Parathyroid adenoma (tissue), 2 donors: Measurements from ENCODE around the gene PDCD2.

Experiments
- H2AFZ ChIP-seq: fragments of 300-600 bp; sonication (generic); one replicate; pipeline ENCODE4 v1.7.0; 2017; ENCODE audit warnings: antibody characterized with exemption, mild to moderate bottlenecking
- H3K27ac ChIP-seq: fragments of 300-600 bp; sonication (generic); one replicate; pipeline ENCODE4 v1.7.0; 2017
- H3K27me3 ChIP-seq: fragments of 300-600 bp; sonication (generic); one replicate; pipeline ENCODE4 v1.7.0; 2017; ENCODE audit warnings: low read length; ENCODE audit not compliant: control insufficient read depth, insufficient read depth
- H3K36me3 ChIP-seq: fragments of 300-600 bp; sonication (generic); one replicate; pipeline ENCODE4 v1.7.0; 2017; ENCODE audit warnings: low read length; ENCODE audit not compliant: control insufficient read depth, insufficient read depth
- H3K4me1 ChIP-seq: fragments of 300-600 bp; sonication (generic); one replicate; pipeline ENCODE4 v1.7.0; 2017; ENCODE audit warnings: control low read depth
- H3K4me2 ChIP-seq: fragments of 300-600 bp; sonication (generic); one replicate; pipeline ENCODE4 v1.7.0; 2017; ENCODE audit warnings: low read length
- H3K4me3 ChIP-seq: fragments of 300-600 bp; sonication (generic); one replicate; pipeline ENCODE4 v1.7.0; 2017; ENCODE audit warnings: low read depth, low read length
- H3K79me2 ChIP-seq: fragments of 300-600 bp; sonication (generic); one replicate; pipeline ENCODE4 v1.7.0; 2017; ENCODE audit warnings: control low read depth
- H3K9ac ChIP-seq: fragments of 300-600 bp; sonication (generic); one replicate; pipeline ENCODE4 v1.7.0; 2017; ENCODE audit warnings: mild to moderate bottlenecking
- H3K9me3 ChIP-seq: fragments of 300-600 bp; sonication (generic); one replicate; pipeline ENCODE4 v1.7.0; 2017; ENCODE audit warnings: low read length; ENCODE audit not compliant: control insufficient read depth
- TF ChIP-seq, protein P1 (sequence below): fragments of 300-600 bp; sonication (generic); IDR thresholded peaks from one replicate; pipeline ENCODE4 v1.7.0; 2017; ENCODE audit warnings: antibody characterized with exemption, mild to moderate bottlenecking
- donor health status: primary hyperparathyroidism.

PDCD2 gene

DNA sequence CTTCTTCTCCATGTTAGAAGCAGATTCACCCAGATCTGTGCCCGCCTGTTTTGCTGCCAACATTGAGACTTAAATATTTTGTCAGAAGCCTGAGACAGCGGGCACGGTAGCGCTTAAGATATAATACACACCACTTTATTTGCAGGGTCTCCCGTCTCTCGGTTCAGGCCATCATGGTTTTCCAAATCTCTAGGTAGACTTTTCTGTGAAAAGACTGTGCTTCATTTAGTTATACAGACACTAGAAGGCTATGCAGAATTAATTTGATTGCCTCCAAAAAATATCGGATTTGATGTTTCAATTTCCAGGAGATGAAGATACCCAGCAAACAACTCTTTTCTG lies 29.7 kb downstream of the PDCD2 start:
- TF ChIP-seq, protein P1, sequence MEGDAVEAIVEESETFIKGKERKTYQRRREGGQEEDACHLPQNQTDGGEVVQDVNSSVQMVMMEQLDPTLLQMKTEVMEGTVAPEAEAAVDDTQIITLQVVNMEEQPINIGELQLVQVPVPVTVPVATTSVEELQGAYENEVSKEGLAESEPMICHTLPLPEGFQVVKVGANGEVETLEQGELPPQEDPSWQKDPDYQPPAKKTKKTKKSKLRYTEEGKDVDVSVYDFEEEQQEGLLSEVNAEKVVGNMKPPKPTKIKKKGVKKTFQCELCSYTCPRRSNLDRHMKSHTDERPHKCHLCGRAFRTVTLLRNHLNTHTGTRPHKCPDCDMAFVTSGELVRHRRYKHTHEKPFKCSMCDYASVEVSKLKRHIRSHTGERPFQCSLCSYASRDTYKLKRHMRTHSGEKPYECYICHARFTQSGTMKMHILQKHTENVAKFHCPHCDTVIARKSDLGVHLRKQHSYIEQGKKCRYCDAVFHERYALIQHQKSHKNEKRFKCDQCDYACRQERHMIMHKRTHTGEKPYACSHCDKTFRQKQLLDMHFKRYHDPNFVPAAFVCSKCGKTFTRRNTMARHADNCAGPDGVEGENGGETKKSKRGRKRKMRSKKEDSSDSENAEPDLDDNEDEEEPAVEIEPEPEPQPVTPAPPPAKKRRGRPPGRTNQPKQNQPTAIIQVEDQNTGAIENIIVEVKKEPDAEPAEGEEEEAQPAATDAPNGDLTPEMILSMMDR = no peak
- peaks cover 10% of the 10 kb centered on the region for H3K4me1 ChIP-seq

DNA sequence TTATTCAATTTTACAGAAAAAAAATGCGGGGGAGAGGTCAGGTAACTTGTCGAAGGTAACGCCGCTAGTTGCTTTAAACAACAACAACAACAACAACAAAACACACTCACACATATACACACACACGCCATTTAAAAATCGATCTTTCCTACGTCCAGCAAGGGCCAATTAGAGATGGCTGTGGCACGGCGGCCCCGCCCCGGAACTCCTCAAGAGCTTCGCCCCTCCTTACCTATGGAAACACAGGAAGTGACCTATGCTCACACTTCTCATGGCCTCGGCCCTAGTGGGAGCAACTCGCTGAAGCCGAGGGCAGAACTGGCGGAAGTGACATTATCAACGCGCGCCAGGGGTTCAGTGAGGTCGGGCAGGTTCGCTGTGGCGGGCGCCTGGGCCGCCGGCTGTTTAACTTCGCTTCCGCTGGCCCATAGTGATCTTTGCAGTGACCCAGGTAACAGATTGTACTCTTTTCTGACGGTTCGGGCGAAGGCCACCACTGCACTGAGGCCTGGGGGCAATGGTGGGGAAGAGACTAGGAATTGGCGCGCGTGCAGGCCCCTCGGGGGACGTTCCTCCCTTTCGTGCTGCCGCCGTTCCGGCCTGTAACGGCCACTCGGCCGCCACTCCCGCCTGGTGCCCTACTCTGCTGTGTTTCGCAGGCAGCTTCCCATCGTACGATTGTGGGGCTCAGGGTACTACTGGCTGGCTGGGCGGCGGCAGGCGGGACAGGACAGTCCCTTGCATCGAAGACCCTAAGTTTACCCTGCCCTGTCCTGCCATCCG lies 30.2 kb downstream of the PDCD2 start, which contains the start of gene TBP:
Gene TBP (plus strand): TSS at position 357 of the 783 bp plus-strand sequence. CDS start 2,661 bp downstream, outside the sequence.
- Histone ChIP-seq H3K9me3 (no peaks in the 10 kb centered on the region), H3K27me3 (no peaks in the 10 kb centered on the region), H3K4me1 (peaks cover 10% of the 10 kb centered on the region), H3K36me3 (no peaks in the 10 kb centered on the region), H3K27ac (peak within 1 kb of the TSS; percentile 94), H2AFZ (peak within 1 kb of the TSS; percentile 91), H3K4me3 (peak within 1 kb of the TSS; percentile 91), H3K79me2 (peaks cover 50% of the 10 kb centered on the region), H3K4me2 (peak within 1 kb of the TSS; percentile 99), H3K9ac (peak within 1 kb of the TSS; percentile 89)
- TF ChIP-seq, protein P1 = no peak

More for the DNA sequence above, 29.7 kb downstream of the PDCD2 start:
- H3K27me3 ChIP-seq = no peaks in the 10 kb centered on the region
- H3K9me3 ChIP-seq = no peaks in the 10 kb centered on the region
- H2AFZ ChIP-seq = peak overlapping the region; percentile 91
- H3K4me3 ChIP-seq = peak overlapping the region; percentile 91
- peaks cover 47% of the 10 kb centered on the region for H3K79me2 ChIP-seq
- no peaks in the 10 kb centered on the region for H3K36me3 ChIP-seq
- peak overlapping the region; percentile 99 for H3K4me2 ChIP-seq
- H3K27ac ChIP-seq = peak overlapping the region; percentile 94
- H3K9ac ChIP-seq = peak overlapping the region; percentile 89

DNA sequence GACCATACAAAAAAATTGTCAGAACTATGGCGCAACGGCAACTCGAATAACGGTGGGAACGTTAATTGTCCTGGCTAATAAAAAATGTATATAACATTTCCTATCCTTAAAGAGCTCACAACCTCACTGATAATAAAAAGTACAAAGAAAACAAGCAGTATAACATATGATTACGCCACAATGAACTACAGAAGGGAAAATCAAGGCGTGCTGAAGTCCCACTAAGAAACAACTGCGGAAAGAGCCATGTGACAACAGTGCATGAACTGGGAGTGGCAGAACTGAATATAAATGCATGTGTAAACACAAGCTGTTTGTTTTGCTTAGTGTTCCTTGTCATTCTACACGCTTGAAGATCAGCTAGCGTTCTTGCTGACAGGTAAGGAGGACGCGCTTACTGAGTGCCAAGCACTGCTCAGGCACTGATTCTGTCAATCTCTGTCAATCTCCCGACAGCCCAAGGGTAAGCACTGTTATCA lies 30.9 kb downstream of the PDCD2 start:
- Histone ChIP-seq H3K9me3 (no peaks in the 10 kb centered on the region), H3K4me1 (peaks cover 10% of the 10 kb centered on the region), H3K9ac (peak overlapping the region; percentile 42), H3K4me2 (peak overlapping the region; percentile 99), H3K36me3 (no peaks in the 10 kb centered on the region), H3K27ac (peak overlapping the region; percentile 94), H3K4me3 (peak overlapping the region; percentile 91), H3K27me3 (no peaks in the 10 kb centered on the region), H2AFZ (peak overlapping the region; percentile 91), H3K79me2 (peaks cover 53% of the 10 kb centered on the region)
- TF ChIP-seq, protein P1 = no peak

DNA sequence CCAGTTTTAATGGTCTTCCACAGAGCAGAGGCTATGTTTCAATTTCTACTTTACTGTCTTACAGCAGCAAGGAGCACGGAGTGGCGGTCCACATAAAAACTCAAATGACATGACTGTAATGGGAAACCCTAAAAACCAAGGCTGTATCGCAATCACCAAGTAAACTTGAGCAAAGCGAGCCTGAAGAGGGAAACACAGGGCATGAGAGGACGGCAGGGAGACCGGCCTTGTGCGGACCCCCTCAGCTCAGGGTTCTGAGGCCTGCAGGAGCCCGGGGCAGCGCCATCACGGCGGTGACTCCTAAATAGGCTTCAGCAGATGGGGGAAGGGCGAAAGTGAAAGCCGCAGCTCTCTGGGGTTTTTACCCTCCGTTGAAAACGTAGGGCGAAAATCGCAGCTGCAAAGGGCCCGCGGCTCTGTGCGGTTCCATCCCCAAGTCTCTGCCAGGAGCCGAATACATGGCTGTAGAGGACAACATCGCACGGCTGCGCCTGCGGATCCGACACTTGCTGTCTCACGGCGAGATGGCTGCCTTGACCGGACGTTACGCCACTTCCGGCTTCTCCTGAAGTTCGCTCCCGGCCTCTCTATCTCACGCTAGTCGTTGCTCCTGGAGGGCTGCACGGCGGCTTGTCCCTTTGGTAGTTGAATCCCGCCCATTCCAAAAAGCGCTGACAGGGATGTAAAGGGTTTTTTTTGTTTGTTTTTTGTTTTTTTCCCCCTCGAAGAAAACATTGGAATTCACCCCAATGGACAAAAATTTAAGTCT lies 31.5 kb downstream of the PDCD2 start, which contains the start of gene PSMB1:
Gene PSMB1 (minus strand): TSS at position 543 of the 769 bp plus-strand sequence. CDS start 65 bp downstream, at position 478.
- Histone ChIP-seq H3K4me2 (peak within 1 kb of the TSS; percentile 99), H3K4me1 (peaks cover 10% of the 10 kb centered on the region), H3K4me3 (peak within 1 kb of the TSS; percentile 91), H3K27me3 (no peaks in the 10 kb centered on the region), H3K79me2 (peaks cover 55% of the 10 kb centered on the region), H2AFZ (peak within 1 kb of the TSS; percentile 91), H3K9ac (peak within 1 kb of the TSS; percentile 72), H3K36me3 (no peaks in the 10 kb centered on the region), H3K9me3 (no peaks in the 10 kb centered on the region), H3K27ac (peak within 1 kb of the TSS; percentile 94)
- TF ChIP-seq, protein P1 = no peak
